ENCODE measurements around the gene EPM2A. TPM values are rescaled to one million over a fixed set of nuclear protein-coding genes. Genes with fewer than 3 reads are reported as not detected.
"Not testable (repeated sequence)": the region's sequence is repeated elsewhere in the genome, so short reads cannot be mapped to it uniquely, and the experiment has no call there.

Gene EPM2A
- total RNA-seq, 1 experiment from 2014 or later, result 5.7 TPM

- no peak overlapping the region for H3K4me3 ChIP-seq (ENCODE audit: low read depth in 2 of 2, low read length in 2 of 2)
These were observed 35.9 kb downstream of the EPM2A start for GRCh38 chr6:145699462-145699861.

GRCh38 chr6:145697401-145697800 is 37.9 kb downstream of the EPM2A start:
- ATAC-seq; BruUV-seq (replicated peaks); DNase-seq (ENCODE audit: low read depth, low spot score): not testable (repeated sequence)

More at GRCh38 chr6:145699462-145699861, 35.9 kb downstream of the EPM2A start:
- in situ Hi-C loops (cut with HindIII; ENCODE audit: low pct_unique_long_range_greater_than_20kb, low sequenced_read_pairs), result no loop called here
- intact Hi-C loops (cut with micrococcal nuclease; ENCODE audit: unreplicated experiment), result no loop called here
- no peaks in the 10 kb centered on the region for H3K4me1 ChIP-seq (ENCODE audit: control insufficient read depth, insufficient read depth, low read length)
- DNase-seq (ENCODE audit: low read depth, low spot score), result no peak
- H3K27ac ChIP-seq (ENCODE audit: low read length), result no peak overlapping the region
- TF ChIP-seq POLR2AphosphoS5 (IDR thresholded peaks at IDR 0.05; ENCODE audit: low read depth, low read length) (no peak), SIN3A (IDR thresholded peaks at IDR 0.05; ENCODE audit: borderline replicate concordance, insufficient read depth, low read depth, low read length) (no peak), TCF7L2 (IDR thresholded peaks at IDR 0.05; ENCODE audit: low read depth, low read length) (no peak), REST (IDR thresholded peaks at IDR 0.05; ENCODE audit: insufficient read depth in 1 of 2, low read depth in 2 of 2, low read length in 1 of 2) (no peak), CTCF (IDR thresholded peaks at IDR 0.05) (no peak)
- ATAC-seq, result no peak
- POLR2A ChIA-PET, result no interaction called here
- CTCF ChIA-PET, result no interaction called here
- peaks cover 3% of the 10 kb centered on the region; the same call in 1 of the 2 replicates for H3K9me3 ChIP-seq (ENCODE audit: control insufficient read depth, insufficient read depth, low read depth, low read length)
- BruUV-seq (replicated peaks), result no TSS peak
- no peaks in the 10 kb centered on the region for H3K27me3 ChIP-seq (ENCODE audit: control insufficient read depth, insufficient read depth, low read length)
- no peaks in the 10 kb centered on the region for H3K36me3 ChIP-seq (ENCODE audit: control insufficient read depth, insufficient read depth, low read length)

GRCh38 chr6:145694083-145694737 is 41.1 kb downstream of the EPM2A start:
- no peaks in the 10 kb centered on the region for H3K27me3 ChIP-seq (ENCODE audit: control insufficient read depth, insufficient read depth, low read length)
- no peak for ATAC-seq
- no peak overlapping the region for H3K4me3 ChIP-seq (ENCODE audit: low read depth in 2 of 2, low read length in 2 of 2)
- TF ChIP-seq REST (IDR thresholded peaks at IDR 0.05; ENCODE audit: insufficient read depth in 1 of 2, low read depth in 2 of 2, low read length in 1 of 2) (no peak), TCF7L2 (IDR thresholded peaks at IDR 0.05; ENCODE audit: low read depth, low read length) (no peak), POLR2AphosphoS5 (IDR thresholded peaks at IDR 0.05; ENCODE audit: low read depth, low read length) (no peak), CTCF (IDR thresholded peaks at IDR 0.05) (no peak), SIN3A (IDR thresholded peaks at IDR 0.05; ENCODE audit: borderline replicate concordance, insufficient read depth, low read depth, low read length) (no peak)
- no TSS peak for BruUV-seq (replicated peaks)
- intact Hi-C loops (cut with micrococcal nuclease; ENCODE audit: unreplicated experiment), result no loop called here
- no peaks in the 10 kb centered on the region for H3K4me1 ChIP-seq (ENCODE audit: control insufficient read depth, insufficient read depth, low read length)
- DNase-seq (ENCODE audit: low read depth, low spot score), result no peak
- no peak overlapping the region for H3K27ac ChIP-seq (ENCODE audit: low read length)
- H3K36me3 ChIP-seq (ENCODE audit: control insufficient read depth, insufficient read depth, low read length), result no peaks in the 10 kb centered on the region
- ChIA-PET CTCF (no interaction called here), POLR2A (interaction anchor here (0.6 kb wide), 1 partner anchor 157 kb away, joined by 5 read pairs; no protein-coding TSS in a partner anchor)
- in situ Hi-C loops (cut with HindIII; ENCODE audit: low pct_unique_long_range_greater_than_20kb, low sequenced_read_pairs), result no loop called here
- H3K9me3 ChIP-seq (ENCODE audit: control insufficient read depth, insufficient read depth, low read depth, low read length), result peaks cover 3% of the 10 kb centered on the region; the same call in 1 of the 2 replicates

More at GRCh38 chr6:145697401-145697800, 37.9 kb downstream of the EPM2A start:
- H3K27me3 ChIP-seq (ENCODE audit: control insufficient read depth, insufficient read depth, low read length); POLR2A ChIA-PET; H3K9me3 ChIP-seq (ENCODE audit: control insufficient read depth, insufficient read depth, low read depth, low read length); H3K36me3 ChIP-seq (ENCODE audit: control insufficient read depth, insufficient read depth, low read length); CTCF ChIA-PET; H3K27ac ChIP-seq (ENCODE audit: low read length); in situ Hi-C loops (cut with HindIII; ENCODE audit: low pct_unique_long_range_greater_than_20kb, low sequenced_read_pairs); intact Hi-C loops (cut with micrococcal nuclease; ENCODE audit: unreplicated experiment); H3K4me1 ChIP-seq (ENCODE audit: control insufficient read depth, insufficient read depth, low read length); H3K4me3 ChIP-seq (ENCODE audit: low read depth in 2 of 2, low read length in 2 of 2): not testable (repeated sequence)
